Measurements from ENCODE around the gene XRCC5.
"Not testable (repeated sequence)": the region's sequence is repeated elsewhere in the genome, so short reads cannot be mapped to it uniquely, and the experiment has no call there.

- not testable (repeated sequence) for TF ChIP-seq POLR2A, CTCF (IDR thresholded peaks at IDR 0.05)
Measured at GRCh38 chr2:216208661-216209060, 99.5 kb downstream of the XRCC5 start.

All from tibial nerve (tissue), 3 donors.